ENCODE data around the gene STXBP5. TPM values are rescaled to one million over a fixed set of nuclear protein-coding genes. Genes with fewer than 3 reads are reported as not detected.

The STXBP5 gene
- total RNA-seq, 4 donors from 2014 or later = 19.7 to 37.2 (median 22.6) TPM

GRCh38 chr6:147207837-147208754 lies 3.9 kb downstream of the STXBP5 start:
- DNase-seq (ENCODE audit: low spot score) (no peak), ATAC-seq (ENCODE audit: low FRiP score) (no peak)
- no peak for TF ChIP-seq CTCF (IDR thresholded peaks at IDR 0.05)

- DNase-seq (ENCODE audit: low spot score) (no peak), ATAC-seq (ENCODE audit: low FRiP score) (no peak)
- TF ChIP-seq CTCF (IDR thresholded peaks at IDR 0.05) = no peak
Measured at GRCh38 chr6:147209762-147210449, 5.7 kb downstream of the STXBP5 start.

GRCh38 chr6:147211349-147211748 lies 7.1 kb downstream of the STXBP5 start:
- TF ChIP-seq CTCF (IDR thresholded peaks at IDR 0.05) = no peak
- DNase-seq (ENCODE audit: low spot score) (no peak), ATAC-seq (ENCODE audit: low FRiP score) (no peak)

- ATAC-seq (ENCODE audit: low FRiP score) (no peak), DNase-seq (ENCODE audit: low spot score) (no peak)
- no peak for TF ChIP-seq CTCF (IDR thresholded peaks at IDR 0.05)
Measured at GRCh38 chr6:147211831-147212230, 7.6 kb downstream of the STXBP5 start.

- ATAC-seq (ENCODE audit: low FRiP score) (no peak), DNase-seq (ENCODE audit: low spot score) (no peak)
- no peak for TF ChIP-seq CTCF (IDR thresholded peaks at IDR 0.05)
Measured at GRCh38 chr6:147212622-147213021, 8.4 kb downstream of the STXBP5 start.

GRCh38 chr6:147213772-147214171 lies 9.6 kb downstream of the STXBP5 start:
- DNase-seq (ENCODE audit: low spot score) (no peak), ATAC-seq (ENCODE audit: low FRiP score) (no peak)
- TF ChIP-seq CTCF (IDR thresholded peaks at IDR 0.05) = no peak

All from omental fat pad (tissue), 4 donors.